ENCODE data around the gene RPRD1B.

- TF ChIP-seq CTCF (IDR thresholded peaks at IDR 0.05; ENCODE audit: low read depth, low read length) (no peak), EZH2phosphoT487 (IDR thresholded peaks at IDR 0.05; ENCODE audit: low read depth) (no peak)
Observed at GRCh38 chr20:38135271-38135650, 101.7 kb downstream of the RPRD1B start.

All from OCI-LY3 (cell line).